ENCODE data around the gene FBXO17.
"Not testable (repeated sequence)": the region's sequence is repeated elsewhere in the genome, so short reads cannot be mapped to it uniquely, and the experiment has no call there.

Gene FBXO17

GRCh38 chr19:38979812-38980211 is 4.3 kb upstream of the FBXO17 start:
- DNase-seq: no peak

DNA sequence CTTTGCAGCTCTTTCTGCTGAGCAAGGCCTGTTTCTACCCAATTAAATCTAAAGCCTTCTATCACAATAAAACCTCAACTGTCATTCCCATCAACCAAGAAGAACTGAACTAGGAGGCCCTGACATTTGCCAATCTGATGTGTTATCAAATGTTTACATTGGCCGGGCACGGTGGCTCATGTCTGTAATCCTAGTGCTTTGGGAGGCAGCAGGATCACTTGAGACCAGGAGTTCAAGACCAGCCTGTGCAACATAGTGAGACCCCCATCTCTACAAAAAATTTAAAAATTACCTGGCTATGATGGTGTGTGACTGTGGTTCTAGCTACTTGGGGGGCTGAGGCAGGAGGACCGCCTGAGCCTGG is 2.8 kb upstream of the FBXO17 start:
- no peak for DNase-seq

DNA sequence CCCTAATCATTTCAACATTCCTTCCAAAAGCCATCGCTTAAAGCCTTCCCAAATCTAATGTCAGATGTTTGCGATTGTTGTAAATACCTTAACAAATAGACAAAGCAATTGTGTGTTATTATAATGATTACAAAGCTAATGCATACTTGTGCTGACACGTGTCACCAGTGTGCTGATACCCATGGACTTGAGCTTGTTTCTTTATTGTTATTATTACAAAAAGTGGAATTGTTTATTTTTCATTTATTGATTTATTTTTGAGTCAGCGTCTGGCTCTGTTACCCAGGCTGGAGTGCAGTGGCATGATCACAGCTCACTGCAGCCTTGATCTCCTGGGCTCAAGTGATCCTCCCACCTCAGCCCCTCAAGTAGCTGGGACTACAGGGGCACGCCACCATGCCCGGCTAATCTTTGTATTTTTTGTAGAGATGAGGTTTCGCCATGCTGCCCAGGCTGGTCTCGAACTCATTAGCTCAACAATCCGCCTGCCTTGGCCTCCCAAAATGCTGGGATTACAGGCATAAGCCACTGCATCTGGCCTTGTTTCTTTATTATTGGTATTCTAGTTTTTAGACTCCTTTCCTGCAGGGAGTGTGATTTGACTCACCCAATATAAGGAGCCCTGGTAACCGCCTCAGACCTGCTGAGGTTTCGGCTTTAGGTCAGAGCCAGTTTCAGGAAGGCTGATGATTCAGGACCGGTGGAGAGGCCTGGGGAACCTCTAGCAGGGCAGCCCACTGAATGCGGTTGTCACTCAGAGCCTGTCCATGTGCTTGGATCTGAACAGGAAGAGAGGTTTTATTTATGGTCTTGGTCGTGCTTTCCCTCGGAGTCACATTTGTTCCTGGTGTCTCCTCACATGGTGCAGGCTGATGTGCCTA is 2.1 kb upstream of the FBXO17 start:
- no peak for DNase-seq

GRCh38 chr19:38975861-38976271 is 324 bp upstream of the FBXO17 start:
- no peak for DNase-seq

- DNase-seq: peak; percentile 39
Observed at GRCh38 chr19:38974624-38975213, 823 bp downstream of the FBXO17 start.

- DNase-seq: no peak
Observed at GRCh38 chr19:38971672-38972071, 3.9 kb downstream of the FBXO17 start.

DNA sequence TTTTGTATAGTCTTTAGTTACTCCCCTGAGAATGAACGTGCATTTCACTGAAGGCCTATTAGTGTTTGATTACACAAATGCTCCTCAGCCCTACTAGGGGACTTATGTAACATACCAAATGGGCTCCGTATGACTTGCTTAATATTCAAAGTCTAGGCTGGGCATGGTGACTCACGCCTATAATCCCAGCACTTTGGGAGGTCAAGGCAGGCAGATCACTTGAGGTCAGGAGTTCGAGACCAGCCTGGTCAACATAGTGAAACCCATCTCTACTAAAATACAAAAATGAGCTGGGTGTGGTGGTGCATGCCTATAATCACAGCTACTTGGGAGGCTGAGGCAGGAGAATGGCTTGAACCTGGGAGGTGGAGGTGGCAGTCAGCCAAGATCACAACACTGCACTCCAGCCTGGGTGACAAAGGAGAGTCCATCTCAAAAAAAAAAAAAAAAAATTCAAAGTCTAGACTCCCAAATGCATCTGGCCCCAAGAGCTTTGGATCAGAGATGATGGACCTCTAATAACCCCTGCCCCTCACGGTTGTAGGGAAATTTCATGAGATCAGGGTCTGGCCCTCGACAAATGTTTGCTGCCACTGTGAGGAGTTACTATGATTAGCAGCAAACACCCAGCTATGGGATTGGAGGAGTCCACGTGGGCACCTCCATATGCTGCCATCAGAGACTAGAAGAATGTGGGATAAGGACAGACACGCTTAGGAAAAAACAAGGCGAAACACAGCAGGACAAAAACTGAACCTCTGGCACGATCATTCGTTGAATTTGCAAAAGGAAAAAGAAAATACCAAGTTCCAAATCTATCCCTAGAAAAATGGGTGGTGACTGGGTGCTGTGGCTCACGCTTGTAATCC is 4.6 kb downstream of the FBXO17 start:
- no peak for DNase-seq

DNA sequence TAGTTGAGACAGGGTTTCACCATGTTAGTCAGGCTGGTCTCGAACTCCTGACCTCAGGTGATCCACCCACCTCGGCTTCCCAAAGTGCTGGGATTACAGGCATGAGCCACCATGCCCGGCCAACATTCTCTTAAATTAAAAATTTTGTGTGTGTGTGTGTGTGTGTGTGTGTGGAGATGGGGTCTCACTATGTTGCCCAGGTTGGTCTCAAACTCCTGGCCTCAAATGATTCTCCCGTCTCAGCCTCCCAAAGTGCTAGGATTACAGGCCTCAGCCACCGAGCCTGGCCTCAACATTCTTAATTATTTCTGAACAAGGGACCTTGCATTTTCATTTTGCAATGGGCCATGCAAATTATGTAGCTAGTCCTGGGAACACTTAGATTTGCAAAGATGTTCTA is 9.4 kb downstream of the FBXO17 start:
- DNase-seq: not testable (repeated sequence)

DNA sequence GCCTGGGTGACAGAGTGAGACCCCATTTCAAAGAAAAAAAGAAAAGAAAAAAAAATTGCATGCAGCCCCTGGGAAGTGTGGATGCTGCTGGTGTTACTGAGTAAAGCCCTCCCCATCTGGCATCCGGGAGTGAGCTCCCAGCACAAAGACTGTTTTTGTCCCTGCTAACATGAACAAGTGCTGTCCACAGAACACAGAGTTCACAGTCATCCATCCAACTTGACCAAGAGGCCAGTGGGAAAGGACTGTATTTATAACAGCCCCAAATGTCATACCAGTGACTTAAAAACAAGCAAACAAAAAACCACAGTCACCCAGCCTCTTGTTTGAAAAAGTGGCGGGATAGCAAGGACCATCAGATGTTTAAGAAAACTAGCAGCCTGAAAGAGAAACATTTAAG is 10.8 kb downstream of the FBXO17 start:
- no peak for DNase-seq

DNA sequence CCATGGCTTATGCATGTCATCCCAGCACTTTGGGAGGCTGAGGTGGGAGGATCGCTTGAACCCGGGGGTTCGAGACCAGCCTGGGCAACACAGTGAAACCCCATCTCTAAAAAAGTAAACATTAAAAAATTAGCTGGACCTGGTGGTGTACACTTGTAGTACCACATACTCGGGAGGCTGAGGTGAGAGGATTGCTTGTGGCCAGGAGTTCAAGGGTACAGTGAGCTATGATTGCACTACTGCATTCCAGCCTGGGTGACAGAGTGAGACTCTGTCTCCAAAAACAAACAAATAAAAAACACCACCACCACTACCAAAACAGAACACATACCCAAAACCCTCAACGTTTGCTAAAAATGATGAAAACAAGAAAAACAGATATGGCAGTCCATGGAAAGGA is 15.9 kb downstream of the FBXO17 start:
- DNase-seq: no peak

GRCh38 chr19:38958301-38958700 is 17.2 kb downstream of the FBXO17 start:
- no peak for DNase-seq

DNA sequence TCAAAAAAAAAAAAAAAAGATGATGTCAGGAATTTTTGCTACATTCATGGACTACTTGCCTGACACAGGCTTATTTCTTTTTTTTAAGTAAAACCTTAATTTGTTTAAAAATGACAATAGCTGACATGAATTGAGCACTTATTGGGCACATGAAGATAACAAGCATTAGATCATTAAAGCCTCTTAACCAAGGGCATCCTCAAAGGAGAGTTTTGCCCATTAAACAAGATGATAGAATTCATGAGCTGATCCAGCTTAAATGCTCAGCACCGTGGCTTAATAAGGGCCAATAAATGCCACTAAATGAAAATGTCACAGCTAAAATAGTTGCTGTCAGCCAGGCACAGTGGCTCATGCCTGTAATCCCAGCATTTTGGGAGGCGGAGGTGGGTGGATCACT is 19.3 kb downstream of the FBXO17 start:
- DNase-seq: no peak

DNA sequence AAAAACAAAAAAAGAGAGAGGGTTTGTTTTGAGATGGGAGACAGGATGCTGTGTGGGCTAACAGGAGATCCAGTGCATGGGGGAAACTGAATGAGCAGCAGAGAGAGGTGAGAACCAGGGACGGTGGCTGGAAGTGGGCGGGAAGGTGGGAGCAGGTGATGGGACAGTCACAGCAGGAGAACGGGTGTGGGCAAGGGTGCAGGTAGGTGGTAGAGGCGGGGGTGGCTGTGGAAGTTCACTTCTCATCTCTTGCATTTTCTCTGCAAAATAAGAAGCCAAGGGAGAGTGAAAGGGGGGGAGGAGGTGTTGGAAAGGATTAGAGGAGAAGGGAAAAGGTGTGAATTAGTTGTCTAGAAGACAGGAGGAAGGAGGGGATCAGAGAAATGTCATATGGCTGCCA is 21.9 kb downstream of the FBXO17 start:
- DNase-seq: no peak

GRCh38 chr19:38952395-38953165 is 23.0 kb downstream of the FBXO17 start:
- no peak for DNase-seq

DNA sequence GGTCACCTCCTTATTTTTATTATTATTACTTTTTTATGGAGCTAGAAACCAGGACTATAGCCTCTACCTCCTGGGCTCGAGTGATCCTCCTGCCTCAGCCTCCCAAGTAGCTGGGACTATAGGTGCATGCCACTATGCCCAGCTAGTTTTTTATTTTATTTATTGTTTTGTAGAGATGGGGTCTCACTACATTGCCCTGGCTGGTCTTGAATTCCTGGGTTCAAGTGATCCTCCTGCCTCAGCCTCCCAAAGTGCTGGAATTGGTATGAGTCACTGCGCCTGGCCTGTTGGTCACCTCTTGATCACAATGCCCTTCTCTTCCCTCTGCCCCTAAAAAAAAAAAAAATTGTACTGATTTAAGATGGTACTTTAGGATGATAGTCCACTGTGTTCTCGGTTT is 24.4 kb downstream of the FBXO17 start:
- no peak for DNase-seq

GRCh38 chr19:38949580-38950367 is 25.8 kb downstream of the FBXO17 start:
- DNase-seq: no peak

DNA sequence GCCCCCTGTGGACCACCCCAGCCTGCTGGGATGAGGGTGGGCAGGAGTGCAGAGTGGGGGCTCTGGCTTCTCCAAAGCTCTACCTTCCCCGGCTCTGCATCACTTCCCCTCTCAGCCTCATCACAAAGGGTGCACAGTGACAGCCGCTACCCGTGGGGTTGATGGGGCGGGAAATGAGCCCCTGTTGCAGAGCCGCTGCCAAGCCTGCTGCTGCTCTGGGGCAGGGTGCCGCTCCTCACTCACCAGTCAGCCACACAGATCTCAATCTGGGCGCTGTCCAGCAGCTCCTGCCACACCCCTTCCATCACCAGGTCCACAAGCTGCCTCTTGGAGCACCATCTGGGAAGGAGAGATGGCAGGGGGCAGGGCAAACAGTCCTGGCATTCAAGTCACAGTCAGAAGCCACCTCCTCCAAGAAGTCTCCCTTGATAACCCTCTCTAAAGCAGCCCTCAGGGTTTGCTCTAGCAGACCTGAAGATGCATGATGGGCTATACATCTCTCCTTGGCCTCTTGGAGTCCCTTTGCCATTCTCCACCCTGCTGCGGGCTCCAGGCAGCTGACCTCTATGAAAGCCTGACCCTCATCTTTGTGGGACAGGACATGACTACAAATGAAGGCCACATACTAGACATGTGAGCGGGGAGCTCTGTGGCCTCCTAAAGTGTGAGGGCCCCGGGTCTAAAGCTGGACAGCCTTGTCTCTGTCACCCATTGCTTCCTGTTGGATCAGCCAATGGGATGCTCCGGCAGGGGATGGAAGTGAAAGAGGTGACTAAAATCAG is 29.1 kb downstream of the FBXO17 start:
- no peak for DNase-seq

GRCh38 chr19:38945562-38946228 is 29.8 kb downstream of the FBXO17 start:
- no peak for DNase-seq

- no peak for DNase-seq
Observed at GRCh38 chr19:38944981-38945506, 30.5 kb downstream of the FBXO17 start.

DNA sequence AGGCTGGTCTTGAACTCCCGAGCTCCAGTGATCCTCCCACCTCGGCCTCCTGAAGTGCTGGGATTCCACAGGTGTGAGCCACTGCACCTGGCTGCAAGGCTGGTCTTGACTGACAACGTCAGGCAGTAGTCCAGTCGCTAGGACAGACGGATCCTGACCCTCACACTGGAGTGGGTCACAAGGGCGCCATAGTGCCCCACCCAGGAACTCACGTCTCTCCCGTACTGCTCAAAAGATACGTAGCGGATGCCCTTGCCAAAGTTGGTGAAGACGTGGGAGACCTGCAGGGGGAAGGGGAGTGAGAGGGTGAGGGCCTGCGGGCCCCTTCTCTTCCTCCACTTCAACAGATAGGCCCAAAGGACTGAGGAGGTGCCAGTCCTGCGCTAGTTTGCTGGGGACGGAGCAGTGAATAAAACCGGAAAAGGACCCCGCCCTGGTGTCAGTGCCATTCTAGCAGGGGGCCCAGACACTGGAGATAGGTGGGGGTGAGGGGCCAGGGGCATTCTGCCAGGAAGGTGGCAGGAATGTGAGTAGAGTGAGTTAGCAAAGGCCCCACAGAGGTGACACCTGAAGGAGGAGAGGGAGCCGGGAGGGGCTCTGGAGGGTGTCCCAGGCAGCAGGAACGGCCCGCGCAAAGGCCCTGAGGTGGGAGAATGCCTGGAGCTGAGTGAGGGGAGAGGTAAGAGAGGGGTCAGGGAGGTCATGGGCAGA is 32.9 kb downstream of the FBXO17 start:
- DNase-seq: no peak
